Epidermal melanocyte (primary cell): ENCODE results near the gene RELN.
"Not testable (repeated sequence)": the region's sequence is repeated elsewhere in the genome, so short reads cannot be mapped to it uniquely, and the experiment has no call there.

ENCODE experiments used
- DNase-seq: peaks from one replicate; pipeline ENCODE4 v3.0.0; 2011; ENCODE audit warnings: low spot score; ENCODE audit not compliant: insufficient read length

Gene RELN

DNA sequence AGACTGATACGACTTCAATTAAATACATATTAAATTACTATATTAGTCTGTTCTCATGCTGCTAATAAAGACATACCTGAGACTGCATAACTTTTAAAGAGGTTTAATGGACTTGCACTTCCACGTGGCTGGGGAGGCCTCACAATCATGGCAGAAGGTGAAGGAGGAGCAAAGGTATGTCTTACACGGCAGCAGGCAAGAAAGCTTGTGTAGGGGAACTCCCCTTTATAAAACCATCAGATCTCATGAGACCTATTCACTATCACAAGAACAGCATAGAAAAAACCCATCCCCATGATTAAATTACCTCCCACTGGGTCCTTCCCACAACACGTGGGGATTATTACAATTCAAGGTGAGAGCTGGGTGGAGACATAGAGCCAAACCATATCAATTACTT is 92.6 kb downstream of the RELN start:
- not testable (repeated sequence) for DNase-seq

DNA sequence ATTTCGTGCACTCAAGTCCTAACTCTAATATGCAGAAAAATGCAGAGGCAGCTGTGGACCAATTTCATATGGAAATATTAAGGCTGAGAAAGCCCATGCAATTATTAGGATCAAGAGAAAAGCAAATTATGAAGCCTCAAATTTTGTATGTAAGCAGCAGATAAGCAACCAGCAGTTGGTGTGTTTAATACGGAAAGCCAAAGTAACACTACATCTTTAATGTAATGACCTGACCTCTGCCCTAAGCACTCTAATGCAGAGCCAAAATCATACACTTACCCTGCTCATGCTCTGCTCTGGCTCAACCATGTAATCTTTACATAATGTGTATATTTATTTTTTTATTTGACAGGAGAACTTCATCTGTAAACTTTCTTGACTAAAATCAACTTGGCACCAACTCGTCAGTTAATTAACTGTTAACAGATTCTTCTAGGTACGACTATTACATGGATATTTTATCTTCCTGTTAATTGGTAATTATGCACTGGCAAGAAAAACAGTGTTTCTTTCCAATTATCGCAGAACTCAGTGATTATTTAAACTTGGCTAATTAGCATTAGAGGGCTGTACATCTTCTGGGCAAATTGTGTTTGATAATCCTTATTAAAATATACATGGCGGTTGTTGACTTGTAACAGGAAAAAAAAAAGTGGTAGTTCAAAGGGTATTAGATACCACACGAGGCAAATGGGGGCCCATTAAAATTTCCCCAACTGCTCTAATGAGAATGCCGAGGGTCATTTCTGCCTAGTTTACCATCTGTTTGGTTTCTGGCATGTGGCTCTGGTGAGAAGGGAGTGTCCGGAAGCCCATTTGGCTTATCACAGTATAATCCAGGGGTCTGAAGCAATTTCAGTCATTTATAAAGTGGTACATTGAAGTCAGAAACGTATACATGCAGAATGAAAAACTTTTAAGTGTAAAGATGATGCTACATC is 94.5 kb downstream of the RELN start:
- no peak for DNase-seq

DNA sequence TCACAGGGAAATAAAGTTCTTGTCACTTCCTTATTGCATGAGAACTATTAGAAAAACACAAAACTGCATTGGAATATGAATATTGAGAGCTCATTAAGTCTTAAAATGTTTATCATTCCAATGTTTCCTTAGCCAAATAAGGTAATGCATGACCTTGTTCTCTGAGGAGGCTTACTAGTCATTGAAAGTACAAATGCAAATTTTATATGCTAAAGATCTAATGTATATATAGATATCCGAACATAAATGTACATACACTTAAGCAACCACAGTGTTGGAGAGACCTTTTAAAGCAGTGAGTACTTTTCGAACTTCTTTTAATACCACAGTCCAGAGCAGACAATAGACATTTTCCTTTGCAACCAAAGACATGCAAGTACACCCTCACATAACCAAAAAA is 96.1 kb downstream of the RELN start:
- no peak for DNase-seq

DNA sequence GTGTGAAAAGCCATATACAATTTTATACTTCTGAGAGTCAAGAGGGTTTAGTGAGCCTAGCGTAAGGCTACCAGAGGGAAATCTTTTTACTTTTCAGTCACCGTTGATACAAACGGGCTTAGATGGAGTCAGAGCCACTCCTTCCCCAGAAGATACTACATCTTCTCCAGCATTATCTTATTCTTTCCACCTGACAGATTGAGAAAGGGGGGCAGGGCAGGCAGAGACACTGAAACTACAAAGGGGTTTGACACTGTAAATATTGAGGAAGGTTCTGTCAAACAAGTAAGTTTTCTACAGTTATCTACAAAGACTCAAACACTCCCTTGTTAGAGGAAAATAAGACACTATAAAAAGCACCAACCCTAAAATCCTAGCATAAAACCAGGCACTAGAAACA is 100.0 kb downstream of the RELN start:
- no peak for DNase-seq

DNA sequence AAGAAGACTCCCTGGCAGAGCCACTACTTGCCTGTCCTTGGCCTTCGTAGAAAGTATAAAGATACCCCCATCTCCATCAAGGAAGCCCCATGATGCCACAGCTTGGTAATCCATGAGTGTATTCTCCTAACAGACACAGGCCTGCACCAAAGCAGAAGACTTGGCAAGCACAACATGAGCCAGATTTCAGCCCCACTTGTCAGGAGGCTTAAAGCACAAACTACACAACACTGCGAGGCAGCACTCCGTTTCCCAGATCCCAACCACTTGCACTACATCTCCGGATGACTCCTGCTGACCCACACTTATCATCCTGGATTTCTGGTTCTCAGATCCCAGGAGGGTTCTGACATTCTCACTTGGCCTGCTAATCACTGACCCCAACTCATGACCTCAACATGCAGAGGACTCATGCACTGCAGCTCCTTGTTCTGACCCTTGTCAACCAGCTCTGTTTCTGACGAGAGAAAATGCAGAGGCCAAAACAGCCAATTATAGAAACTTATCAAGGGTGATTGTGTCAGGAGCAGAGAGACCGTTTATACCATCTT is 100.8 kb downstream of the RELN start:
- DNase-seq = no peak

DNA sequence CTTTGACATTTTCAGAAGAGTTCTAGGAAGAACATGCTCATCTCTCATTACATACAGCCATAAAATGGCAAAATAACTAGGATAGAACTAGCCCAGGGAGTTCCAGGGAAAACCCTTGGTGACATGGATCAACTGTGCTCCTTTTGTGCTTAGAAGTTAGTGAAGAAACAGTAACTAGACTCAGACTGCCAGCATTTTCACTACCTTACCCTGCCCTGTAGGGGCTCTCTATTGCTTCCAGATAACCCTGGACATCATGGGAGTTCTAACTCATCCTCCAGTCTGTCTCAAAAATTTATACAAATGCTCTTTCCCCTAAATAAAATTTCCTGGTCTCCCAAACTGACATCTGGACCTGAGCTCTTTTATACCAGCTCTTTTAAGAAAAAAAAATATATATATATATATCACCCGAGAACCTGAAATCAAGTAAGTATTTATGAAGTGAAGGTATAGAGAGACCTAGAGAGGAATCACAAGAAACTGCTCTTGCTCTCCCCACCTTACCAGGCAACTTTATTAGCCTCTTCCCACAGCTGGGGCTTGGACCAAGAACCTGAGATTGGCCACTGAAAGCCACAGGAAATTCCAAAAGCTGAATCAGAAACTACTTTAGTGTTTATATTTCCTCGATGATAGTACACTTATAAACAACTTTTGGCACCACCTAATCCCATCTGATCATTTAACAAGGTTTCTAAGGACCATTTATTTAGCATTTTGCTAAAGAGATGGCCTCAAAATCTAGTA is 101.4 kb downstream of the RELN start:
- no peak for DNase-seq

DNA sequence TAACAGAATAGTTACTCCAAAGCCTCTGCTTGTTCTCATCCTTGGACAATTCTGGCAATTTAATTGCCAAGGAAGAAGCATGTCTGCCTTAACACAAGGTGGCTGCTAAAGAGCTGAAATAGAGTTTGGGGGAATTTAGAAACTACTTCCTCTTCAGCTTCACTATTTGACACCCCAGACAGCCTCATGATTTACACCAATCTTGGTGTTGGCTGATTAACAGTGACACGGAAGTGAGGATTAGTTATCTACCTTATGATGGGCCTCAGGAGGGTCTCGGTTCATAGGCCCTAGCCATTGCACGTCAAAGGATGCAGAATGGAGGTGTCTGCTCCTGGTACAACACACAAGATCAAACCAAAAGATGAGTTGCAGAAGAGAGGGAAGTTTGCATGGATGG is 102.4 kb downstream of the RELN start:
- no peak for DNase-seq

DNA sequence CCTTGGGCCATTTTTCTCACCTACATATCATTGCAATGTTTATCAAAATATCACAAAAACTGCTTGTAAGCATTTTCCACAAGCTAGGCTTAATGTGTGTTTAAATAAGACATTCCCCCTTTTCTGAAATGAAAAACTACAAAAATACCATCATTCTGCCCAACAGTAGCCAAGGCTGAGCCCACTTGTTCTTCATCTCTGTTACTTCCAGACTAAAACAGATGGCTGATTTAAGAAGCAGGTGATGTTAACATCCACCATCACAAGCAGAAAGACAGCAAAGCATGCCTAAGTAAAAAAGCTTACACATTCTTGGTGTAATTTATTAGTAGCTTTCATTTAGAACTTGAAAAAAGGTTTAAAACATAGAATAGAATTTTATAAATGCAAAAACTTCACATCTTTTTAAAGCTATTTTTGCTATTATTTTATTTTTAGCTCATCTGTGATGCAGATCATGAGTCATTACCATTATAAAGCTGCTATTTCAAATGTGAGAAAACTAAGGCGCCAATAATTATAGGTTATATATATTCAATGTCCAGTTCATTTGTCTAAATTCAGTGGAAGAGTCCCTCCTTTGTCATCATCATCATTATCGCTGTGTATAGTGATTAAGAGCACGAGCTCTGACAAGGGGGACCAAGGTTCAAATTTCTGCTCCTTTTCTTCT is 109.4 kb downstream of the RELN start:
- no peak for DNase-seq

DNA sequence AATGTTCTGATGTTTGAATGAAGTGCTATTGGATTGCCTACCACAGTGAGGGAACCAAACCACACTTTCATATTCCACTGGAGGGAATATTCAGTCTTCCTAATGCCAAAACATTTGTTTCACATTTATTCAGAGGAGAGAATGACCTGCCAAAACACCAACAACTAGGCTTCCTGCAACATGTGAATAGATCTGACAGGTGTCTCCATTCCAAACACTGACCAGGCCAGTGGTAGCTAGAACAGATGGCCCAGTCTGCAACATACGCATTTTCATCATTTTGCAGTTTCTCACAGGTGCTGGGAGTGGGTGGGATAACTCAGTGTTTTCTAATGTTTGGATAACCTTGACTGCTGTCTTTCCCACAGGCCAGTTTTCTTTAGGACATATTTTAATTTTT is 110.0 kb downstream of the RELN start:
- no peak for DNase-seq

DNA sequence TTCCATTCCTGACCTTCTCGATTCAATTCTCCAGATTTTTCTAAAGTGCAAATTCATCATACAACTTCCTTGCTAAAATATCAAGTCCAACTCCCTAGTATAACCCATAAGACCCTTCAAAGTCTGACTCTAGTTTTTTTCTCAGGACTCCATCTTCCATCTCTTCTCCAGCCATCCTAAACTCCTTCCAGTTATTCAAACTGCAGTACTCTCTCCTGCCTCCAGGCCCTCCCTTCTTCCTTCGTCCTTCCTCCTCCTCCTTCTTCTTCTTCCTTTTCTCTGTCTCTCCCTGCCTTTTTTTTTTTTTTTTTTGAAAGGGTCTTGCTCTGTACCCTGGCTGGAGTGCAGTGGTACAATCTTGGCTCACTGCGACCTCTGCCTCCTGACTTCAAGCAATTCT is 111.9 kb downstream of the RELN start:
- DNase-seq = no peak

DNA sequence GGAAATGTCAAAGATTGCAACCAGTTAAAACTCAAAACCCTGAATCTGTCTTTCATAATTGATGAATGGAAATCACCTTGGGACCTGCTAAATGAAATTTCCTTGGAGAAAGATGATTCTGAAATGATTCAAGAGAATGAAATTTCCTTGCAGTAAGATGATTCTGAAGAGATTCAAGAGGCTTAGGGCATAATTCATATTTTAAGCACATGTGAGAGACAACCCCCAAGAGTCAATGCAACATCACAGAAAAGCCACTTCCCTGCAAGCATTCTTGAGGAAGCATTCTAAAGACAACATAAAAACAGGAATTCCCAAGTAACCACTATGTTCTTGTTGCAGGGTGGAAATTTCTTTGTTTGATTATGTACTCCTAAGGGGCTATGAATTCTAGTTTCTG is 113.7 kb downstream of the RELN start:
- no peak for DNase-seq

DNA sequence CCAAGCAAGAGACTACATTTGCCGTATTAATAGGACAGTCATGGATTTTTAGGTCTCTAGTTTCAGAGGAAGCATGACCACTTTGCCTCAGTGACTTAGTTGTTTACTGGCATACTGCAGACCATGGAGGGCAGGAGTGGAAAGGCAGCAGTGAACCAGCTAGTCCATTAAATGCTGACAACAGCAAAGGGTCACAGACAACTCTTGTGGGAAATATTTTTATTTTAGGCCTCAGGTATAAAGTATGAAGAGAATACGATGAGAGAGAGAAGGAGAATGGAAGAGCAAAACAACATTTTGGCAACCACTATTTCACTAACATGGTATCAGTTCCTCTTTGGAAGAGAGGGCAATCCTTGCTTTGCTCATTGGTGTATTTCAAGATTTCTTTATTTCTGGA is 118.0 kb downstream of the RELN start:
- DNase-seq = no peak

DNA sequence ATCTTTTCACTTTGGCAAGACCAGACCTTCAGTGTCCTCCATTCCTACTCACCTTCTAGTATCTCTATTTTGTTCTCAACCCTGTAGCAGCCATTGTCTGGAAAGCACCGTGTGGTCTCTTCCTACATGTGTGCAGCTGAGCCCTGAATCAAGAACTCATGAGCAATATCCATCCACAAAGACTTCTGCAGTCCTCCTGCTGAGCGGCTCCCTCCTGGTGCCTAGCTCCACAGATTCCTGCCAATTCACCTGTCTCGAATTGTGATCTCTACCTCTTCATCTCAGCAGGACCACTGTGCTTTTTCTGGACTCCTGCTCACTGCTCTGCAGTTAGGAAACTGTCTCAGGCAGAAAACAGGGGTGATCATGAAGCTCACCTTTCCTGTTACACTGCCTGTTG is 118.8 kb downstream of the RELN start:
- DNase-seq = no peak

DNA sequence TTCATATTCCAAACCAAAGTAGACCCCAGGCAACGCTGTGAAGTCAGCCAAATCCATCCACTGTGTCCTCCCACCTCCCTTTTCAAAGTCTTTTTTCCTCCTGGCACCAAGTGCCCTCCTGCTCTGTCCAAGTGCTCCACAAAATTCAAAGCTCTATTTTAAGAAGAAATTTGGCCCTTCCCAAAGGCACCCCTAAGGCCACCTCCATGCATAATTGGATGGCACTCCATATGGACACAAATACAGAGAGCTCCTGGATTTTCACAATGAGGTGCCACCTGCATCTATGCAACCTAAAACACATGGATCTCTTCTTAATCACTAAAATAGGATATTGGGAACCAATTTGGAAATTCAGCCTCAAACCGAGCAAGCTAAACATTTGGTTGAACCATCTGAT is 121.6 kb downstream of the RELN start:
- no peak for DNase-seq

DNA sequence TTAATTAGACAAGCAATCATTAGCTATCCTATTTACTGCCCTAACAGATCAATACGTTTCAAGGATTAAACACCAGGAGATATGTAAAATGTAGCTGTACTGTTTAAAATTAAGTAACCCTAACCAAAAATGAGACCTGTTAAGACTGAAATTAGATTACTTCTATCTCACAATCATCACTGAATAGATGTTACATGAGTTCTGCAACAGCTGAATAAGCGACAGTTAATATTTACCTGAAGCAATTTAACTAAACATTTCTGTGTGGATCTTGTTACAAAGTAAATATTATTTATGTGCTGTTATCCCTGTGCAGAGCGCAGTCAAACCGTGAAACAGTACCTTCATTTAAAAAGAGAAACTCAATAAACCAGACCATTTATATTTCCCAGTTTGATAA is 122.5 kb downstream of the RELN start:
- DNase-seq = no peak

DNA sequence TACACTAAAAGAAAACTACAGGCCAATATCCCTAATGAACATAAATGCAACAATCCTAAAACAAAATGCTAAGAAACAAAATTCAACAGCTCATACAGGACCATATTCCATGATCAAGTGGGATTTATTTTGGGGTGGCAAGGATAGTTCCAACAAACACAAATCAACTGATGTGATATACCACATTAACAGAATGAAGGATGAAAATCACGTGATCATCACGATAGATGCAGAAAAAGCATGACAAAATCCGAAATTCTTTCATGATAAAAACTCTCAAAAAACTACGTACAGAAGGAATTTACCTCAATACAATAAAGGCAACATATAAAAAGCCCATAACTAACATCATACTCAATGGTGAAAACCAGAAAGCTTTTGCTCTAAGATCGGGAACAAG is 124.0 kb downstream of the RELN start:
- no peak for DNase-seq

DNA sequence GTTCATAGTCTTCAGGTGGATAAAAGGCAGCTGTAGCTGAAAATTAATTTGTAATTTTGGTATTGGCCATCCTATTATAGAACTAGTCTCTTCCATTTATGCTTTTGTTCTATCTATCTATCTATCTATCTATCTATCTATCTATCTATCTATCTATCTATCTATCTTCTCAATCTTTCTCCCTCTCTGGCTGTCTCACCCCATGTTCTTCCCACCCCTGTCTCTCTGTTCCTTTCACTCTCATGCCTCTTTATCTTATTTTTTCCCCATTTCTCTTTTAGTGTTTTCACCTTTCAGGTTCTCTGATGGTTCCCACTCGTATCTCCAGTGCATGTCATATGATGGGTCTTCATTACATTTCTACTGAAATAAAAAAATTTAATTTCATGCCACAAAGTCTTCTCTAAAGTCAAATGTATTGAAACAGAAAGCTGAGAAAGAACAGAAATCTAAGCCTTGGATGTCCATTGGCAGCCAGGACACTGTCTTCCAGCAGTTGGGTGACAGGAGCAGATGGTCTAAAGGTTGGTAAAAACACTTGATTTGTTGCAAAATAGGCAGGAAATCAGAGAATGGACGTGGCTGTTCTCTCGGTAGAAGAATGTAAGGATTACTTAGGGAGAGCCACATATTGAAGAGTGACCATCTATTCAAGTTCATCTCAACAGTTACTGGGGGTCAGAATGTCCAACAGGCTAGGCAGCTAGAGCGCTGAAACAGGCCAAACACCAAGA is 127.0 kb downstream of the RELN start:
- DNase-seq = no peak

DNA sequence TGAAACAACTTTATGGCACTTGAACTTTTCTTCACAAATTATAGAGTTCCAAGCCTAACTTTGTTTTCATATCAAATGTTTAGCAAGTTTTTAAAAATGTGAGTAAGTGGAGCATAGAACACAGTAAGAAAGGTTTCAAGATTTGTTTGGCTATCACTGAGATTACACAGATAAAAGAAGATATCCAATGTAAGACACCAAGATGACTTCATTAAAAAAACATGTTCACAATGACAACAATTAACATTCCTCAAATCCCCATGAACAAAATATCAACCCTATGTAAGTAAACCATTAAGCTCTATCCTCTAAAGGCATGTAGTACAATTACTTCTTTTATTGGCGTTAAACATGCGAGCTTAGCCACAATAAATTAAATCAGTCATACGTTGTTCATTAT is 129.7 kb downstream of the RELN start:
- DNase-seq = no peak

DNA sequence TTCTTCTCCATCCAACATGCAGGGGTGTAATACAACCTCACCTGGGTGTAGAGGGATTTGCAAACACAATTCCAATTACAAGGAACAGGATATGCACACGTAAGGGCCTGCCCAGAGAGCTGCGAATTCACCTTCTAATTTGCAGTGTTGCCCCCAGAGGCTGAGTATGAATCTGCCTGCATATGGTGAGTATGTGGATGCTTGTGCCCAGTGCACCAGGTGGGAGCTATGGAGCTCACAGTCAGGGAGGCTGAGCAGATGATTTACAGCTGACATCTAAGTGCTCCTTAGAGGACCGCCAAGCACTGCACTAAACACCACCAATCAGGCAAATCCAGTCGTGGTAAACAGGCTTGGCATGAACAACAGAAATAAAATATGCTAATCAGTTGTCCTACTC is 132.0 kb downstream of the RELN start:
- no peak for DNase-seq

DNA sequence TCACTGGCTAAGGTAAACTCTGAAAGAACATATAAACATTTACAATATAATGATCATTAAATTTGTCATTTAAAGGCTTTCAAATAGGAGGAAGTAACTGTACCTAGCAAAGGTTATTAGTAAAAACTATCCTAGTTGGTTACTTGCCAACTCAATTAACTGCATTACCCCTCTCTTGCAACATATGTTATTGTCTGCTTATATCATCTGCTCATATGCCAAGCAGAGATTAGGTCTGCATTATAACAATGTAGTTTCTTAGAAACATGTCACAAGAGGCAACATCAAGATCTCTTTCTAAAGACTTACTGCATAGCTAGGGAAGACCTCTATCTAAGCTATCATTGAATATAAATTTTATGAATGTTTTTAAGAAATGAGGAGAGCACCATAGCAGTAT is 132.5 kb downstream of the RELN start:
- DNase-seq = no peak

DNA sequence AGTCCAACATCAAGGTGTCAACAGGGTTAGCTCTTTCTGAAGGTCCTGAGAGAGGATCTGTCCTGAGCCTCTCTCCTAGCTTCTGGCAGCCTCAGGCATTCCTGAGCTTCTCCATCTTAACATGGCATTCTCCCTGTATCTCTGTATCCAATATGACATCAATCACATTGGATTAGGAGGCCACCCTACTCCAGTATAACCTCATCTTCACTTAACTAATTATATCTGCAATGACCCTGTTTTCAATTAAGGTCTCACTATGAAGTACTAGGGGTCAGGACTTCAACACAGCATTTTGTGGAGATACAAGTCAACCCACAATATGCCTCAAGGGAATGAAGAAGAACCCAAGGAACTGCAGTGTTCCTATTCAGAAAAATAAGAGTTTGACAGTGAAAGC is 133.8 kb downstream of the RELN start:
- no peak for DNase-seq
